Umbilical cord (tissue), 1 donor: ENCODE results near the gene LCE3D. TPM values are rescaled to one million over a fixed set of nuclear protein-coding genes. Genes with fewer than 3 reads are reported as not detected.

Source experiments
- total RNA-seq: library from RNA; depleted of rRNA; stranded (reverse); fragments of >200 nt; gene quantifications from one replicate; pipeline ENCODE4 v1.2.3, GENCODE V29; 2014; ENCODE audit warnings: low replicate concordance; ENCODE audit not compliant: insufficient read depth

Gene LCE3D
- total RNA-seq, 1 donor from 2014 or later: 2.4 TPM

Other genes starting within 250 kb of the LCE3D start
- 2.4 TPM for gene FLG2, start 220.5 kb downstream of the LCE3D start, total RNA-seq
- gene CRNN, start 166.3 kb downstream of the LCE3D start, total RNA-seq: 0.72 TPM
- gene LCE5A, start 69.7 kb downstream of the LCE3D start, total RNA-seq: not detected
- gene CRCT1, start 66.0 kb downstream of the LCE3D start, total RNA-seq: not detected
- not detected for gene LCE3E, start 13.7 kb downstream of the LCE3D start, total RNA-seq
- not detected for gene LCE3C, start 19.7 kb upstream of the LCE3D start, total RNA-seq
- gene LCE3B, start 33.3 kb upstream of the LCE3D start, total RNA-seq: not detected
- not detected for gene LCE3A, start 42.6 kb upstream of the LCE3D start, total RNA-seq
- not detected for gene LCE2D, start 82.9 kb upstream of the LCE3D start, total RNA-seq
- not detected for gene LCE2C, start 94.8 kb upstream of the LCE3D start, total RNA-seq
- not detected for gene LCE2B, start 105.6 kb upstream of the LCE3D start, total RNA-seq
- gene LCE2A, start 117.8 kb upstream of the LCE3D start, total RNA-seq: not detected
- gene LCE4A, start 127.6 kb upstream of the LCE3D start, total RNA-seq: not detected
- gene KPRP, start 177.5 kb upstream of the LCE3D start, total RNA-seq: 1.7 TPM
- gene LCE1F, start 194.6 kb upstream of the LCE3D start, total RNA-seq: not detected
- not detected for gene LCE1E, start 205.7 kb upstream of the LCE3D start, total RNA-seq
- gene LCE1D, start 216.2 kb upstream of the LCE3D start, total RNA-seq: not detected
- not detected for gene LCE1C, start 226.1 kb upstream of the LCE3D start, total RNA-seq
- gene LCE1B, start 231.5 kb upstream of the LCE3D start, total RNA-seq: not detected
- not detected for gene LCE1A, start 247.0 kb upstream of the LCE3D start, total RNA-seq